GM19452 (cell line): Measurements from ENCODE around the gene SRP54.
A peak's percentile ranks its signal among the peaks of the same experiment; 100 is the strongest.
"Not testable (repeated sequence)": the region's sequence is repeated elsewhere in the genome, so short reads cannot be mapped to it uniquely, and the experiment has no call there.

Experiments
- ATAC-seq: cut with Tn5 transposase; IDR thresholded peaks from one replicate; pipeline ENCODE4 v1.9.1; 2021; ENCODE audit not compliant: unreplicated experiment

The SRP54 gene

GRCh38 chr14:34983148-34983760 is 462 bp downstream of the SRP54 start:
- peak; percentile 15 for ATAC-seq

- ATAC-seq: no peak
Observed at GRCh38 chr14:34983786-34984185, 994 bp downstream of the SRP54 start.

- no peak for ATAC-seq
Observed at GRCh38 chr14:34985740-34986139, 2.9 kb downstream of the SRP54 start.

GRCh38 chr14:34987180-34987579 is 4.4 kb downstream of the SRP54 start:
- ATAC-seq: no peak

- no peak for ATAC-seq
Observed at GRCh38 chr14:34989762-34990161, 7.0 kb downstream of the SRP54 start.

- ATAC-seq: no peak
Observed at GRCh38 chr14:34993426-34993825, 10.6 kb downstream of the SRP54 start.

GRCh38 chr14:34994668-34995067 is 11.9 kb downstream of the SRP54 start:
- no peak for ATAC-seq

- ATAC-seq: no peak
Observed at GRCh38 chr14:34997762-34998161, 15.0 kb downstream of the SRP54 start.

GRCh38 chr14:34999500-34999899 is 16.7 kb downstream of the SRP54 start:
- no peak for ATAC-seq

- no peak for ATAC-seq
Observed at GRCh38 chr14:35001621-35002020, 18.8 kb downstream of the SRP54 start.

- no peak for ATAC-seq
Observed at GRCh38 chr14:35004839-35005238, 22.0 kb downstream of the SRP54 start.

- ATAC-seq: no peak
Observed at GRCh38 chr14:35016568-35016967, 33.8 kb downstream of the SRP54 start.

GRCh38 chr14:35020713-35021112 is 37.9 kb downstream of the SRP54 start:
- no peak for ATAC-seq

- ATAC-seq: no peak
Observed at GRCh38 chr14:35028435-35028834, 45.6 kb downstream of the SRP54 start.

- no peak for ATAC-seq
Observed at GRCh38 chr14:35032562-35032961, 49.8 kb downstream of the SRP54 start.

GRCh38 chr14:35034440-35034833 is 51.6 kb downstream of the SRP54 start:
- no peak for ATAC-seq

GRCh38 chr14:35034944-35035554 is 52.3 kb downstream of the SRP54 start:
- ATAC-seq: not testable (repeated sequence)

GRCh38 chr14:35038312-35038711 is 55.5 kb downstream of the SRP54 start:
- not testable (repeated sequence) for ATAC-seq

GRCh38 chr14:35042632-35043031 is 59.8 kb downstream of the SRP54 start:
- no peak for ATAC-seq

- ATAC-seq: no peak
Observed at GRCh38 chr14:35043046-35043445, 60.3 kb downstream of the SRP54 start.

- no peak for ATAC-seq
Observed at GRCh38 chr14:35044939-35045797, 62.4 kb downstream of the SRP54 start.

GRCh38 chr14:35045798-35046047 is 62.9 kb downstream of the SRP54 start:
- ATAC-seq: no peak
